Epithelial cell of esophagus (primary cell): ENCODE measurements around the gene ETV3.

ENCODE experiments used
- DNase-seq: peaks from one replicate; pipeline ENCODE4 v3.0.0; 2010; ENCODE audit warnings: low read depth
- H3K4me3 ChIP-seq: 2 replicates; pipeline ENCODE4 v1.5.1; 2011; ENCODE audit warnings: mild to moderate bottlenecking, low read length, control low read depth
- CTCF ChIP-seq: IDR thresholded peaks from 2 replicates; pipeline ENCODE4 v1.5.1; 2011; ENCODE audit warnings: low read depth, mild to moderate bottlenecking, low read length, control low read depth, inconsistent platforms; ENCODE audit not compliant: insufficient read depth; ENCODE audit errors: missing control alignments

Gene ETV3

GRCh38 chr1:157137408-157138219 lies 581 bp downstream of the ETV3 start:
- H3K4me3 ChIP-seq = peak overlapping the region; percentile 98
- peak; percentile 14 for TF ChIP-seq CTCF
- peak; percentile 46 for DNase-seq

GRCh38 chr1:157137046-157137407 lies 1.2 kb downstream of the ETV3 start:
- DNase-seq = peak; percentile 49
- TF ChIP-seq CTCF = no peak
- H3K4me3 ChIP-seq = peak overlapping the region; percentile 98

- peak; percentile 56 for TF ChIP-seq CTCF
- peak; percentile 63 for DNase-seq
- no peak overlapping the region for H3K4me3 ChIP-seq
Measured at GRCh38 chr1:157136133-157136532, 2.1 kb downstream of the ETV3 start.

GRCh38 chr1:157135646-157136045 lies 2.5 kb downstream of the ETV3 start:
- TF ChIP-seq CTCF = no peak
- DNase-seq = no peak
- H3K4me3 ChIP-seq = no peak overlapping the region

- no peak for DNase-seq
- H3K4me3 ChIP-seq = no peak overlapping the region
- TF ChIP-seq CTCF = no peak
Measured at GRCh38 chr1:157135070-157135469, 3.1 kb downstream of the ETV3 start.

- no peak for DNase-seq
- no peak overlapping the region for H3K4me3 ChIP-seq
Measured at GRCh38 chr1:157134442-157134841, 3.8 kb downstream of the ETV3 start.

More at GRCh38 chr1:157134442-157134841, 3.8 kb downstream of the ETV3 start:
- no peak for TF ChIP-seq CTCF
